GM18498 (cell line): ENCODE data around the gene NXPE2.
"Not testable (repeated sequence)": the region's sequence is repeated elsewhere in the genome, so short reads cannot be mapped to it uniquely, and the experiment has no call there.

ENCODE experiments used
- ATAC-seq: cut with Tn5 transposase; IDR thresholded peaks from one replicate; pipeline ENCODE4 v1.9.1; 2021; ENCODE audit warnings: mild to moderate bottlenecking, moderate library complexity; ENCODE audit not compliant: unreplicated experiment

NXPE2 gene

DNA sequence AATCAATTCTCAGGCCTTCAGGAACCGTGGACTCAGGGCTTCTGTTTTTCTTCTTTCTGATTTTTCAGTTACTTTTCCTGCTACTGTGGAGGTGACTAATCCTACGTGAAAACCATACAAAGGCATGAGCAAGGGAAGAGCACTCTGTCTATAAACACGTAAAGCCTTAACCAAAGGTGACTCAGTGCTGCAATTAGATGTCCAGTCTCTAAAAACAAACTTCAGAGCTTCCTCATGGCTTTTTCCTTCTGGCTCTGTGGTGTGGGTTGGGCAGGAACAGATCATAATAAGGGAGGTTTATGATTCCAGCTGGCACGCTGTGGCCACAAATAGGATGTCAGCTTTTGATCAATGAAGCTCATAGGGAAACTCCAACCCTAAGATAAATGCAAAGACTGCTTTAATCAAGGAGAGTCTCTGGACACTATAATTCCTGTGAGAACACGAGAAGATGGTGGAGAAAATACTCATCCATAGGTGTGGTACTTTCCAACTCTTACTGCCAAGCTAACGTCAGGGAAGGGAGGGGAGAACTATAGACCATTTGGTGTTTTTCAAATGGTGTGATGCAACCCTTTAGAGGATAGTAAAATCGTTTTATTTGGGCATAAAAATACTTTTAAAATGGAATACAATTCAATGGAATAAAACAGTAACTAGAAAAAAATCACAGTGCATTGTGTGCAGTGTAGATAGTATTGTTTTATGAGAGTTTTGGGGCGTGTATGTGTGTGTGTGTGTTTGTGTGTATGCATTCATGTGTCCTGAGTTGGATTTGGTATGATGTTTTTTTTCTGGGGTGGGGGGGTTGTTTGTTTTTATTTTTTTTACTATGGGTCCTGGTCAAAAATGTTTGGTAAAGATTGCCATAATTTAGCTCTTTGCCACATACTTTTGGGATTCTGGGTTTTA lies at the start of gene NXPE2:
Gene NXPE2, plus strand, starts transcription at position 403 of the 912 bp plus-strand sequence. Its CDS starts 49 bp downstream, at position 452.
- no peak for ATAC-seq

DNA sequence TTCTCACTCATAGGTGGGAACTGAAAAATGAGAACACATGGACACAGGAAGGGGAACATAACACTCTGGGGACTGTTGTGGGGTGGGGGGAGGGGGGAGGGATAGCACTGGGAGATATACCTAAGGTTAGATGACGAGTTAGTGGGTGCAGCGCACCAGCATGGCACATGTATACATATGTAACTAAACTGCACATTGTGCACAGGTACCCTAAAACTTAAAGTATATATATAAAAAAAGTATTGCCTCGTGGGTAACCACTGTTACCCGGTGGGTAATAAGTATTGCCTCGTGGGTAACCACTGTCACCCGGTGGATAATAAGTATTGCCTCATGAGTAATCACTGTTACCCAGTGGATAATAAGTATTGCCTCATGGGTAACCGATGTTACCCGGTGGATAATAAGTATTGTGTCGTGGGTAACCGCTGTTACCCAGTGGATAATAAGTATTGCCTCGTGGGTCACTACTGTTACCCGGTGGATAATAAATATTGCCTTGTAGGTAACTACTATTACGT lies 46.8 kb upstream of the NXPE2 start:
- not testable (repeated sequence) for ATAC-seq

DNA sequence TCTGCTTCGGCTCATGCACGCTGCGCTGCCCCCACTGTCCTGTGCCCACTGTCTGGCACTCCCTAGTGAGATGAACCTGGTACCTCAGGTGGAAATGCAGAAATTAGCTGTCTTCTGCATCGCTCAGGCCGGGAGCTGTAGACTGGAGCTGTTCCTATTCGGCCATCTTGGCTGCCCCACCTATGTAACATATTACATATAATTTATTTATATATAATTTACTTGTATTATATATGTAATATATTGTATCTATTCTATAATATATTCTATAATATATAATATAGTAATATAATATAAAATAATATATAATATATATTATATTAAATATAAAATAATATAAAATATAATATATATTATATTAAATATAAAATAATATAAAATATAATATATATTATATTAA lies 38.9 kb upstream of the NXPE2 start:
- not testable (repeated sequence) for ATAC-seq

DNA sequence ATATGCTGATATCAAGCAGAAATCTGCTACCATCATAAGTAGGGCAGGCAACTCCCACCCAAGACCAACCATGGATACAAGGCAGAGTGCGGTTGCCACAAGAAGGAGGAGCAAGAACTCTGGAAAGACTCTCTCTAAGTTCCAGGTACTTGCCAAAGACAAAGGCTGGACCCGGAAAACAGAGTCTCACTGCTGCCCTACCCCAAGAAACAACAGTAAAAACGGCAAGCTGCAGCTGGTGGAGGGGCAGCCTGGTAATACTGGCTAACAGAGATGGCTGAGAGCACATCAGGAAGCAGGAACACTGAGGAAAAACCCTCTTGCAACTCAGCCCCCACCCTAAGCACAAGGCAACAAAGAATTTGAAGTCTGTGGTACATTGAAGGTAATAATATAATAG lies 27.7 kb upstream of the NXPE2 start:
- no peak for ATAC-seq

DNA sequence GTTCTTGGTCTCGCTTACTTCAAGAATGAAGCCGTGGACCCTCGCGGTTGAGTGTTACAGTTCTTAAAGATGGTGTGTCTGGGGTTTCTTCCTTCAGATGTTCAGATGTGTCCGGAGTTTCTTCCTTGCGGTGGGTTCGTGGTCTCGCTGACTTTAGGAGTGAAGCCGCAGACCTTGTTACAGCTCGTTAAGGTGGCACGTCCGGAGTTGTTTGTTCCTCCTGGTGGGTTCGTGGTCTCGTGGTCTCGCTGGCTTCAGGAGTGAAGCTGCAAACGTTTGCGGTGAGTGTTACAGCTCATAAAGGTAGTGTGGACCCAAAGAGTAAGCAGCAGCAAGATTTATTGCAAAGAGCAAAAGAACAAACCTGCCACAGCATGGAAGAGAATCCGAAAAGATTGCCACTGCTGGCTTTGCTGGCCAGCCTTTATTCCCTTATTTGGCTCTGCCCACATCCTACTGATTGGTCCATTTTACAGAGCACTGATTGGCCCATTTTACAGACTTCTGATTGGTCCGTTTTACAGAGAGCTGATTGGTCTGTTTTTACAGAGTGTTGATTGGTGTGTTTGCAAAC lies 27.1 kb upstream of the NXPE2 start:
- ATAC-seq, result no peak

DNA sequence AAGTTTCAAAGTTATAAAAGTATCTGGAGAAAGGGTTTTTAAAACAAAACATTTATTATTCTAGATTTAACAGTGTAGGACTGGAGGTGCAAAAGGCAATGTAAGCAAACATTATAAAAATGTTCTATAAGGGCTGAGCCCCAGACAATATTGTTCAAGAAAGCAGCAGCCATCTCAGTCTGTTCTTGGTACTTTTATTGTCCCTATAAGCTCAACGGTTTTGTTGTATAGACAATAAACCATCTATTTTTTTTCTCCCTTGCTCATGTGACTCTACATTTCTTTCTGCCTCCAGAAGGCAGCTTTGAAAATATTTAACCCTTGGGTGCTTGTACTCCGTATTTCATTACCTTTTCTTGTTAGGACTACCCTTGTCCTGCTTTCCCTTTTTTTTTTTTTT lies 25.2 kb upstream of the NXPE2 start:
- no peak for ATAC-seq

DNA sequence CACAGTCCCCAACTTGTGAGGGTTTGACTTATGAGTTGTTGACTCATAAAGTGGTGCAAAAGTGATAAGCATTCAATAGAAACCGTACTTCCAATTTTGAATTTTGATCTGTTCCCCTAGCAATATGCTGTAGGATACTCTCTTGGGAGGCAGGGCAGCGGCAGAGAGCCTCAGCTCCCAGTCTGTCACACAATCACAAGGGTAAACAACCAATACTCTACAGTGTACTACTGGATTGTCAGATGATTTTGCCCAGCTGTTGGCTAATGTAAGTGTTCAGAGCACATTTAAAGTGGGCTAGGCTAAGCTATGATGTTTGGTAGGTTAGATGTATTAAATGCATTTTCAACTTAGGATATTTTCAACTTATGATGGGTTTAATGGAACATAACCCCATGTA lies 13.7 kb upstream of the NXPE2 start:
- ATAC-seq, result no peak

DNA sequence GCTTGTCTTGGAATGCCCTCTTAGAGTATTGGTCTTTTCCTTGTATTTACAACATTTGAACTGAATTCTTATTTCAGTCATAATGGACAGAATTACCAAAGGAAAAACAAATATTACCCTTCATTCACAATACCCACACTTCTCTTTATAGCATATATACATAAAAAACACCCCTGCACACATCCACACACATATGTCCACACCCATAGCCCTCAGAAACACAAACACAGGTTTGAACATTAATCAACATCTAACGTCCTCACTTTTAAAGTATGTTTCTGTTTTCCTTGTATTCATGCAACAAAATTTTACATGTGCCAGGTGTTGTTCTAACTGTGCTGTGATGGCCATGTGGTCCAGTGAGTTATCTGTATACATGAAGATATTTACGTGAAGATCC lies 11.6 kb upstream of the NXPE2 start:
- ATAC-seq, result no peak

DNA sequence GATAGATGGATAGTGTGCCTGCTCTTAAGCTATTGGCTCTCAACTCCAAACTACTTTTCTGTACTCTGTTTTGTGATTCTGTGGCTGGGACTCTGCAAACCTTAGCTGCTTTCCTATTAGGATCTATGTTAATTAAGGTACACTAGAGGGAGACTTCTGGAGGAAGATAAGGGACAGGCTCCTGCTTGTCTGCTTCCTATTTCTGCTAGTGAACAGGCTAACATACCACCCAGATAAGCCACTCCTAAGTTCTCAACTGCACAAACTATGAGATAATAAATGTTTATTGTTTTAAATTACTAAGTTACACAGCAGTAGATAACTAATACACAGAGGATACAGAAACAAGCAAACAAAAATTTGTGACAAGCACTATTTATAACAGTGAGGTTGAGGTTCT lies 10.2 kb upstream of the NXPE2 start:
- ATAC-seq, result no peak

DNA sequence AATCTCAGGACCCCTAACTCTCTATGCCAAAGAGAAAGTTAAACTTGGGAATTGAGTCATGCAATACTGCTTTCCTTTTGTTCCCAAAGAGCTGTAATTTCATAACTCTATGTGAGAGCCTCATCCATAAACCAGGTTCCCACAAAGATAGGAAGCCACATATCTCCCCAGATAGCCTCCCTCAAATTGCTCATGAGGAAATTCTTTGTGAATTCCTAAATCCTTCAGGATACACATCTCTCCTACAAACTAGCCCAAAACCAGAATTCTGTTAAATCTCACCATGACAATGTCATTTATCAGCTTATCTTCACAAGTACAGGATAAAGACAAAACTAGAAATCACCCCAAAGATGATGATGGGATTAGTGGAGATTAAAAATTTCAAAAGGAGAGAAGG lies 4.7 kb upstream of the NXPE2 start:
- ATAC-seq, result no peak

DNA sequence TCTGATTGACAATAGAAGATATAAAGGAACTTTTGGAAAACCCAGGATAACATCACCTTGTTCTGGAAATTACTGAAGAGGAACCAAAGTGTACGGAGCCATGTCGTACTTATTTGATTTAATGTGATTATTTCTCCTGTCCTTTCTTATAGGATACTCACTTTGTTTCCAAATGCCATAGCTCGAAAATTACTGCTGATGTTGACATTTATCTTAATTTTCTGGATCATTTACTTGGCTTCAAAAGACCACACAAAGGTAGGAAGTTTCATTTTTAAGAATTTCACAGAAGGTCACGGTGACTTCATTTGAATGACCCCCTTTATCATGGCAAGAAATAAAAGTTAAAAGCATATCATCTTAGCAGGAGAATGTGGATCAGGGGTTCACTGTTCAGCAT lies 1.2 kb downstream of the NXPE2 start:
- ATAC-seq, result no peak

DNA sequence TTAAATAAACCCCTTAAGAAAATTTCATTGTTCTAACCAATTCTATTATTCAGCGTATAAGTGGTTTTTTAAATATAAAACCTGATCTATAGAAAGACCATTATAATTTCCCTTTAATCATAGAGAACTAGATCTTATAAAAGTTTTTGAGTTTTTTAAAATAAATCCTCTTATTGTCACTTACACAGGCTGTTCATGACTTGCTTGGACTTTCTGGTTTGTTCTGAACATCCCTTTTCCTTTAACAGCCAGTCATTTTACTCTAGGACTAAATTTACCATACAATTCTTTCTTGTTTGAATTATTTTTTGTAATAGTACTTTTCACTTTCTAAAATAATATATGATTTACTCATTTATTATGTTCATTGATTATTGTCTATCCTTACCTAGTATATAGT lies 4.7 kb downstream of the NXPE2 start:
- ATAC-seq, result no peak

DNA sequence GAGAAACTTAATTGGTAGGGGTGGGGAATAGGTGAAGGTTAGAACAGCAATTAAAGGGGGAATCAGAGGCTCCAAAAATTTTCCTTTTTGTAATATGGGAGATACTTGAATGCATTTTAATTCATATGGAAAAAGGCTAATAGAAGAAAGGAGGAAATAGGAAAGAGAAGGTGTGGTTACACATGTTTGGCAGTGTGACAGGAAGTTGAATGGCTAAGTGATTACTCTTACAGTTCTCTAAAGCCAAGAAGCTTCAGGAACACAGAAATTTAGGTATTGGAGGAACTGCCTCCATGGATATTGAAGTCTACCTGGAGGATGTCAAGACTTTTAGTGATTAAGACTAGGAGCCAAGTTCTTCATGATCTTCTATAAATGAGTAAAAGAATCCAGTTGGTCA lies 6.3 kb downstream of the NXPE2 start:
- ATAC-seq, result no peak

DNA sequence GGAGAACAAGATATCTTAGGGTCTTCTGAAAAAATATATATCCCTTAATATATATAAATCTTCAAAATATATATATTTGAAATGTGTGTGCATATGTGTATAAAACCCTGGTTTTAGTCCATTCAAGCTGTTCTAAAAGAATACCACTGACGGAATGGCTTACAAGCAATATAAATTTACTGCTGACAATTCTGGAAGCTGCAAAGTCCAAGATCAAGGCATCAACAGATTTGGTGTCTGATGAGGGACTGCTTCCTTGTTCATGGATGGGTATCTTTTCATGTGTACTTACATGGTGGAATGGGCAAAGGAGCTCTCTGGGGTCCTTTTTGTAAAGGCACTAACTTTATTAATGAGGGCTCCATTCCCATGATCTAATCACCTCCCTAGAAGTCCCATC lies 6.8 kb downstream of the NXPE2 start:
- ATAC-seq, result no peak

DNA sequence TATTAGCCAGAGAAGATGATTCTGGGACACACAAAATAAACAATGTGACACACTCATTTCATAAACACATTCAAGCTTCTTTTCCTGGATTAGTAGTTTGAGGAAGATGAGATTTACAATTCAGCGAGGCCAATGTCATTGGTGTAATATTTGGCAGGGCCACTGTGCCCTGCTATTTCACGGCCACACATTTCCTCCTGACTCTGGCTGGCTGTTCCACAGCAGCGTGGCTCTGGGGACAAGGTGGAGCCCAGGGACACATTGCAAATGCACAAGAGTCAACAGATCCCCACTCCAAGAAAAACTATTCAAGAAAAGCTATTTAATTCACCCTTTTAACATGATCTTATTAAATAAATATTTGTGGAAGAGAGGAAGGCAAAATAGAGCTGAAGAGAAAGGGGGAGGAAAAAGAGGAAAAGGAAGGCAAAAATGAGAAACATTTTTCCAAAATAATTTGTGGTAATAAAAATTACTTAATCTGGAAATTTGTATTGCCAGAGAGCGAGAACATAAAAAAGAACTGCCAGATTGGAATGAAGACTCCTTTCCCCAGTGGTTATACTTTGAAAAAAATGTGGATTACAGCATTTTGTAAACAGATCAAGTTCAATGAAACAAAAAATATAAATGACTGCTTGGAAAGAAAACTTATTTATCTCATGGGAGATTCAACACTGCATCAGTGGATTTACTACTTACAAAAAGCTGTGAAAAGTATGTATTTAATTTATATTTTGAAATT lies 27.1 kb downstream of the NXPE2 start:
- no peak for ATAC-seq

DNA sequence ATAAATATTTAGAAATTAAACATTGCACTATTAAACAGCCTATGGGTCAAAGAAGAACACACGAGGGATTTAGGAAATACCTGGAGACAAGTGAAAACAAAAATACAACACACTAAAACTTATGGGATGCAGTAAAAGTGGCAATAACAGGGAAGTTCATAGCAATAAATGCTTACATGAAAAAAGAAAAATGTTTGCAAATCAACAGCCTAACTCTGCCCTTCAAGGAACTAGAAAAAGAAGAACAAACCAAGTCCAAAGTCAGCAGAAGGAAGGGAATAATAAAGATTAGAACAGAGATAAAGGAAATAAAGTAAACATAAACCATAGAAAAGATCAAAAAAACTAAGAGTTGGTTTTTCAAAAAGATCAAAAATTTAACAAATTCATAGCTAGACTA lies 31.6 kb downstream of the NXPE2 start:
- ATAC-seq, result no peak

DNA sequence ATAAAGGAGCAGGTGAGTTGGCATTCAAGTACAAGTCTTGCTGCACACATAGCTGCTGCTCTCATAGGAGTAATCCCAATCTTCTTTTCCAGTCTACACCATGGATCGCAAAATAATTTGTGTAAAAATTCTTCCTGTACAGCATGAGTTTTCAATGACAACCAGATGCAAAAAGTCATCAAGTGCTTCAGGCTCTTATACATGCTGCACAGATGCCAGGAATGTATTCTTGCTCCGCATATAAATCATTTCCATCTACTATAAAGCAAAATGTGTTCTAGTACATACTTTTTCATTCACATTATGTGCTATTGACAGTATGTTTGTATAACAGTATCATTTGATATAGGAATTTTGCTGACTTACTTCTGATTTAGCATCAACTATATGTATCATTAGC lies 35.4 kb downstream of the NXPE2 start:
- ATAC-seq, result no peak

DNA sequence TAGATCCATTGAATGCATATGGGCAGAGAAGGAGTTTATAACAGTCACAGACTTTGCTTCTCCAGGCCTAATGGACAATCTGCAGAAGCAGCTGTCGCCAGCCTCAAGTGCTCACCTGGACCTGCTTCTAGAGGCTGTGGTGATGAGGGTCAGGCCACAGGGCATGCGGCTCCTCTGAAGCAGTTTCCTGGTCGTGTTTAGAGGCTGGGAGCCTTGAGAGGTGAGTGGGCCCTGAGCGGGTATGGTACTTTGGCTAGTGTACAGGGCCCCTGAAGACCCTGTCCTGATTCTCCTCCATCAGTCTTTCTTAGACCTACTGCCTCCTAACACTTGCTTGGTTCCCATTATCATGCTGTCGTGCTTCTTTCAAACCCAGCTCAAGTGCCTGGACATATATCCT lies 41.2 kb downstream of the NXPE2 start:
- no peak for ATAC-seq

DNA sequence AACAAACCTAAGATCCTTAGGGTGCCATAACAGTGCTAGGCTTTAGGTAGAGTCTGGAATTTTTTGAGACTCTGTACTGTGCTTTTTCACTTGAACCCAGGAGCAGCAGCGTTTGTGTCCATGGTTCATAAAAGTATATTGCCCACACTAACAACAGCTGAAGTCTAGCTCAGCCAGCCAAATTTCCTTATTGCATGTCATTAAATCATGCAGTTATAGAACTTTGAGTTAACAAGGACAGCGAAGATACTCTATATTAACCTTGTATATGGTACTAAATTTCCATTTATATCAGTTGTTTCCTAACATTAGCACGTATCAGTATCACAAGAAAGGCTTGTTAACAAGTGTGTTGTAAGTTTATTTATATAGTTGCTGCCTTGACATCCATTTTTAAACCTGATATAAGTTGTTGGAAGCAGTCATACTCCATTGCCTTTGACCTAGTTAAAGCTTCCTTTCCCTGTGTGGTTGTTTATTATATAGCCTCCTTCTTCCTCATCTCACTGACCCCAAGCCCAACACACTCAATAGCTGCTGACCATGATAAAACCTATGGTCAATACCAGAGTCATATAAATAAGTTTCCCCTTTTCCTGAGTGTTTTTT lies 46.7 kb downstream of the NXPE2 start:
- no peak for ATAC-seq

DNA sequence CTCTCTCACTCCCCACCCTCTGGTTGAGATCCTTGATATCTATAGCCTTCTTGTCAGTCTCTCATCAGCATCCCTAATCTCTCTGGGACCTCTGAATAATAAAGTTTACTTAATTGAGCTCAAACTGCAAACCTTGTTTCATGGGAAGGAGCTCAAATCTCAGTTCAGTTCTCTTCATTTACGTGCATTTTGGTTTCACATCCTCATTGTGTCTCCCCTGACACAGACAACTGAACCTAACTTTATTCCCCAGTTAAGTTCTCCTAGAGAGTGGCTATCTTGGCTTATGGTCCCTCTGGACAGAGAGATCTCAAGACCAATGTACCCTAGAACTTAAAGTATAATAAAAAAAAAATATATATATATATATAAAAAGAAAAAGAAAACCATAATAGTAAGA lies 47.3 kb downstream of the NXPE2 start:
- ATAC-seq, result no peak

DNA sequence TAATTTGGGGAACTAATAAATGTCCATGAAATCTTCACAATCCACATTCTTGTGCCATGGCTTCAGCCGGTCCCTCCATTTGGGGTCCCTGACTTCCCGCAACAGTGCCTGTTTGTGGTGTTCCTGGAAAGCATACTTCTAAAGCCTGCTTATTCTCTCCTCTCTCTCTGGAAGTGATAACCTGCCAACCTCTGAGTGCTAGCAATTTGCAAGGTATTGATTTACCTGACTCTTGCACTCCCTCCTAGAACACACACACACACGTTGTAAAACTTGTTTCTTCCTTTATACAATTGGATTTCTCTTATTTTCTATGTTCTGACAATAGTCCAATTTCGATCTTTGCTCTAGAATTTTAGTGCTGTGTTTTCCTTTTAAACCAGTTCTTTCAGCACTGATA lies 58.5 kb downstream of the NXPE2 start:
- ATAC-seq, result no peak
